ENCODE results near the gene RNGTT.

GRCh38 chr6:88810701-88811100, 152.7 kb downstream of the RNGTT start:
- TF ChIP-seq TEAD4 (IDR thresholded peaks at IDR 0.05) (no peak), YY1 (IDR thresholded peaks at IDR 0.05; ENCODE audit: low read depth) (no peak), EP300 (IDR thresholded peaks at IDR 0.05; ENCODE audit: borderline replicate concordance) (no peak), REST (IDR thresholded peaks at IDR 0.05; ENCODE audit: low read depth) (no peak), CEBPB (IDR thresholded peaks at IDR 0.05) (no peak), CREB1 (IDR thresholded peaks at IDR 0.05; ENCODE audit: low read depth) (no peak), MAX (IDR thresholded peaks at IDR 0.05) (no peak), TAF1 (IDR thresholded peaks at IDR 0.05; ENCODE audit: low read depth) (no peak), RAD21 (IDR thresholded peaks at IDR 0.05; ENCODE audit: low read depth) (no peak)

Measured in Ishikawa (cell line).